OCI-LY7 (cell line): ENCODE data around the gene HOXC6. TPM values are rescaled to one million over a fixed set of nuclear protein-coding genes. Genes with fewer than 3 reads are reported as not detected.

Experiments
- BruUV-seq: library from RNA; stranded (reverse); fragments of 400-500 nt; replicated peaks from 2 replicates; lab custom pipeline; 2021; lab: Mats Ljungman, UMichigan
- CTCF ChIA-PET: fragments of 300-600 bp; sonication (Branson Sonifier 250); formaldehyde crosslinking; loops from one replicate; lab custom pipeline; 2022; ENCODE audit warnings: antibody characterized with exemption; ENCODE audit not compliant: unreplicated experiment; lab: Charles Lee
- POLR2A ChIA-PET: fragments of 300-600 bp; sonication (Branson Sonifier 250); formaldehyde crosslinking; loops from one replicate; lab custom pipeline; 2022; ENCODE audit warnings: antibody characterized with exemption; lab: Charles Lee
- DNase-seq: peaks from one replicate; pipeline ENCODE4 v3.0.0-alpha.2; 2015; ENCODE audit warnings: low spot score
- H2AFZ ChIP-seq: fragments of 200-600 bp; sonication (generic), shearing (Covaris generic); 2 replicates; pipeline ENCODE4 v1.6.1; 2014; ENCODE audit warnings: mild to moderate bottlenecking, antibody characterized with exemption, low read length, moderate library complexity
- H3K27ac ChIP-seq: fragments of 200-600 bp; sonication (generic); 2 replicates; pipeline ENCODE4 v1.5.1; 2014; ENCODE audit warnings: mixed run types, low read depth, mild to moderate bottlenecking, moderate library complexity, low read length, inconsistent platforms; ENCODE audit not compliant: poor library complexity, severe bottlenecking
- H3K36me3 ChIP-seq: fragments of 200-600 bp; sonication (generic); 2 replicates; pipeline ENCODE4 v1.6.1; 2014; ENCODE audit warnings: mild to moderate bottlenecking, antibody characterized with exemption, low read length, moderate library complexity, mixed read lengths; ENCODE audit not compliant: insufficient read depth
- H3K4me1 ChIP-seq: fragments of 200-600 bp; sonication (generic); 2 replicates; pipeline ENCODE4 v1.5.1; 2014; ENCODE audit warnings: mild to moderate bottlenecking, low read length; ENCODE audit not compliant: insufficient read depth, poor library complexity, severe bottlenecking
- H3K4me2 ChIP-seq: fragments of 200-600 bp; sonication (generic); 2 replicates; pipeline ENCODE4 v1.6.1; 2014; ENCODE audit warnings: mild to moderate bottlenecking, low read length
- H3K4me3 ChIP-seq: fragments of 200-600 bp; sonication (generic); 2 replicates; pipeline ENCODE4 v1.5.1; 2014; ENCODE audit warnings: mild to moderate bottlenecking, low read depth, low read length; ENCODE audit not compliant: poor library complexity, severe bottlenecking
- H3K79me2 ChIP-seq: fragments of 200-600 bp; sonication (generic); 2 replicates; pipeline ENCODE4 v1.6.1; 2016; ENCODE audit warnings: low read depth, mild to moderate bottlenecking, low read length, moderate library complexity, mixed read lengths; ENCODE audit not compliant: insufficient read depth
- H3K9me2 ChIP-seq: fragments of 200-600 bp; sonication (generic); 2 replicates; pipeline ENCODE4 v1.6.1; 2016; ENCODE audit warnings: mild to moderate bottlenecking, low read length, mixed read lengths; ENCODE audit not compliant: insufficient read depth
- H3K9me3 ChIP-seq: fragments of 200-600 bp; sonication (generic); 2 replicates; pipeline ENCODE4 v1.6.1; 2014; ENCODE audit warnings: mild to moderate bottlenecking, mixed run types, low read length, mixed read lengths
- H4K20me1 ChIP-seq: fragments of 200-600 bp; sonication (generic); 2 replicates; pipeline ENCODE4 v1.6.1; 2014; ENCODE audit warnings: mild to moderate bottlenecking, antibody characterized with exemption, low read length, moderate library complexity, mixed read lengths; ENCODE audit not compliant: insufficient read depth
- EZH2phosphoT487 ChIP-seq: fragments of 200-600 bp; sonication (generic); IDR thresholded peaks from 2 replicates; pipeline ENCODE4 v1.6.1; 2018; ENCODE audit warnings: low read depth, borderline replicate concordance, mild to moderate bottlenecking, mixed run types, antibody characterized with exemption, low read length, moderate library complexity, mixed read lengths
- intact Hi-C: fragments of 100-400 bp; cut with micrococcal nuclease; formaldehyde crosslinking; loops from one replicate; pipeline ENCODE4 v1.10.0; 2022; ENCODE audit not compliant: unreplicated experiment
- total RNA-seq, 2 experiments: library from RNA; depleted of rRNA in 1 of 2; stranded (reverse); fragments of >200 nt in 1 of 2; shearing (Covaris generic) in 1 of 2; gene quantifications; 2 replicates each; pipeline ENCODE4 v1.2.3, GENCODE V29; 2014 to 2022
- TF ChIP-seq, protein P1 (sequence below): fragments of 200-600 bp; sonication (generic); conservative IDR thresholded peaks from 2 replicates; pipeline ENCODE4 v1.5.1; 2014; ENCODE audit warnings: mild to moderate bottlenecking, antibody characterized with exemption, low read length, moderate library complexity, mixed read lengths

HOXC6 gene
- total RNA-seq, 2 experiments from 2014 or later: 0.92 to 2.7 TPM

DNA sequence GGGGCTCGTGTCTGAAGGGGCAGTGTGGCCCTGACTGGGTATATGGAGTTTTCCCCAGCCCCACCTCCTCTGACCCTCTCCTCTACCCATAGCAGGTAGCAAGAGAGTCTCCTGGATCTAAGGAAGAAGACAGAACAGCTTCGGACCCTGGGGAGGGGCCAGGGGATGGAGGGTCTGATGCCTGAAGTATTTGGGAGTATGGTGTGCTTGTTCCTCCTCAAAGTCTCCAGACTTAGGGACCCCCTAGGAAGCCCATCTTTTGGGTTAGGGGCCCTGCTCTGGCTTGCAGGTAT, 20.0 kb upstream of the HOXC6 start:
- no TSS peak for BruUV-seq
- TF ChIP-seq, protein P1, sequence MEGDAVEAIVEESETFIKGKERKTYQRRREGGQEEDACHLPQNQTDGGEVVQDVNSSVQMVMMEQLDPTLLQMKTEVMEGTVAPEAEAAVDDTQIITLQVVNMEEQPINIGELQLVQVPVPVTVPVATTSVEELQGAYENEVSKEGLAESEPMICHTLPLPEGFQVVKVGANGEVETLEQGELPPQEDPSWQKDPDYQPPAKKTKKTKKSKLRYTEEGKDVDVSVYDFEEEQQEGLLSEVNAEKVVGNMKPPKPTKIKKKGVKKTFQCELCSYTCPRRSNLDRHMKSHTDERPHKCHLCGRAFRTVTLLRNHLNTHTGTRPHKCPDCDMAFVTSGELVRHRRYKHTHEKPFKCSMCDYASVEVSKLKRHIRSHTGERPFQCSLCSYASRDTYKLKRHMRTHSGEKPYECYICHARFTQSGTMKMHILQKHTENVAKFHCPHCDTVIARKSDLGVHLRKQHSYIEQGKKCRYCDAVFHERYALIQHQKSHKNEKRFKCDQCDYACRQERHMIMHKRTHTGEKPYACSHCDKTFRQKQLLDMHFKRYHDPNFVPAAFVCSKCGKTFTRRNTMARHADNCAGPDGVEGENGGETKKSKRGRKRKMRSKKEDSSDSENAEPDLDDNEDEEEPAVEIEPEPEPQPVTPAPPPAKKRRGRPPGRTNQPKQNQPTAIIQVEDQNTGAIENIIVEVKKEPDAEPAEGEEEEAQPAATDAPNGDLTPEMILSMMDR: no peak
- TF ChIP-seq EZH2phosphoT487: no peak
- H2AFZ ChIP-seq: no peak overlapping the region
- H3K4me2 ChIP-seq: no peak overlapping the region
- POLR2A ChIA-PET: interaction anchor here (1.4 to 1.6 kb wide), 2 partner anchors 9 to 45 kb away, joined by 4 read pairs; partner anchors contain the start of gene HOXC4
- no peaks in the 10 kb centered on the region for H4K20me1 ChIP-seq
- DNase-seq: no peak
- H3K27ac ChIP-seq: no peak overlapping the region
- H3K9me2 ChIP-seq: no peaks in the 10 kb centered on the region
- no peaks in the 10 kb centered on the region for H3K9me3 ChIP-seq
- H3K79me2 ChIP-seq: no peaks in the 10 kb centered on the region
- intact Hi-C loops: no loop called here
- no peaks in the 10 kb centered on the region for H3K36me3 ChIP-seq
- H3K4me1 ChIP-seq: peaks cover 38% of the 10 kb centered on the region
- CTCF ChIA-PET: interaction anchor here (0.6 kb wide), 1 partner anchor 255 kb away, joined by 3 read pairs; no protein-coding TSS in a partner anchor
- H3K4me3 ChIP-seq: no peak overlapping the region

DNA sequence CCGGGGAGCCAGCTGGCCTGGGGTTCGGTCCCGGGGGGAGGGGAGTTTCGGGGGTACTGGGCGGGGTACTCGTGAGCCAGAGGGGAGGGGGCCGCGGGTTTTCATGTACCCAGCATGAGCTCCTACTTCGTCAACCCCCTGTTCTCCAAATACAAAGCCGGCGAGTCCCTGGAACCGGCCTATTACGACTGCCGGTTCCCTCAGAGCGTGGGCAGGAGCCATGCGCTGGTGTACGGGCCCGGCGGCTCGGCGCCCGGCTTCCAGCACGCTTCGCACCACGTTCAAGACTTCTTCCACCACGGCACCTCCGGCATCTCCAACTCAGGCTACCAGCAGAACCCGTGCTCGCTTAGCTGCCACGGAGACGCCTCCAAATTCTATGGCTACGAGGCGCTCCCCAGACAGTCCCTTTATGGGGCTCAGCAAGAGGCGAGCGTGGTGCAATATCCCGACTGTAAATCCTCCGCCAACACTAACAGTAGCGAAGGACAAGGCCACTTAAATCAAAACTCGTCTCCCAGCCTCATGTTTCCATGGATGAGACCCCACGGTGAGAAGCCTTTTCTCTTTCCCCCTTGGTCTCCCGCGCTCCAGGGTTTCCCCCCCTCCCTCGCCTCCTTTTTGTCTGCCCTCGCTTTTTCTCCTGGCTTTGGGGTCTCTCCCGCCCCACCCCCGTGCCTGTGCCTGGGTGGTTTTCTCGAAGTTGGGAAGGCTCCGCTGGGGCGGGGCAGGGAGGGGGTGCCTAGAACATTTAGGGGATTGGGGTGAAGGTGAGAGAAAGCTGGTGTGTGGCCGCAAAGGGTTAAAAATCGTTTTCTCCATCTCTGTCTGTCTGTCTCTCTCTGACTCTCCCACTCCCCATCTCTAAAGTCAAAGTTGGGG, 18.8 kb upstream of the HOXC6 start:
- H2AFZ ChIP-seq: no peak overlapping the region

More for the DNA sequence above, 18.8 kb upstream of the HOXC6 start:
- DNase-seq: no peak
- Histone ChIP-seq H3K4me3 (no peak overlapping the region), H3K9me3 (no peaks in the 10 kb centered on the region), H3K79me2 (no peaks in the 10 kb centered on the region), H3K36me3 (no peaks in the 10 kb centered on the region), H3K9me2 (no peaks in the 10 kb centered on the region), H3K27ac (no peak overlapping the region), H4K20me1 (no peaks in the 10 kb centered on the region), H3K4me2 (no peak overlapping the region), H3K4me1 (peaks cover 34% of the 10 kb centered on the region)
- POLR2A ChIA-PET: interaction anchor here (0.7 kb wide), 1 partner anchor 8 kb away, joined by 3 read pairs; no protein-coding TSS in a partner anchor
- TF ChIP-seq, protein P1: no peak
- TF ChIP-seq EZH2phosphoT487: no peak
- BruUV-seq: no TSS peak
- intact Hi-C loops: loop anchor here (10.0 kb wide), 1 partner anchor 345 kb away; no protein-coding TSS in a partner anchor
- CTCF ChIA-PET: no interaction called here
